Hypothalamus (tissue), 51 donors: ENCODE results near the gene SULT2A1.
A peak's percentile ranks its signal among the peaks of the same experiment; 100 is the strongest.
"Not testable (repeated sequence)": the region's sequence is repeated elsewhere in the genome, so short reads cannot be mapped to it uniquely, and the experiment has no call there.

Source experiments
- DNase-seq, 51 donors: peaks; one replicate each; lab custom pipeline; 2025; lab: John Stamatoyannopoulos, UW

Gene SULT2A1

GRCh38 chr19:47886010-47886559, at the start of gene SULT2A1:
SULT2A1 (minus strand) TSS chr19:47886315; CDS start chr19:47886257, 58 bp downstream.
- no peak for DNase-seq

GRCh38 chr19:47928581-47928980, 42.5 kb upstream of the SULT2A1 start:
- not testable (repeated sequence) for DNase-seq

- DNase-seq, result not testable (repeated sequence)
Measured at GRCh38 chr19:47920107-47920506, 34.0 kb upstream of the SULT2A1 start.

- DNase-seq, result not testable (repeated sequence)
Measured at GRCh38 chr19:47910191-47910590, 24.1 kb upstream of the SULT2A1 start.

- DNase-seq, result not testable (repeated sequence)
Measured at GRCh38 chr19:47909350-47909749, 23.2 kb upstream of the SULT2A1 start.

GRCh38 chr19:47901370-47901769, 15.3 kb upstream of the SULT2A1 start:
- no peak for DNase-seq

GRCh38 chr19:47899335-47899734, 13.2 kb upstream of the SULT2A1 start:
- DNase-seq, result no peak

- no peak for DNase-seq
Measured at GRCh38 chr19:47897861-47898260, 11.7 kb upstream of the SULT2A1 start.

- no peak for DNase-seq
Measured at GRCh38 chr19:47896773-47897172, 10.7 kb upstream of the SULT2A1 start.

- DNase-seq, result no peak
Measured at GRCh38 chr19:47896019-47896418, 9.9 kb upstream of the SULT2A1 start.

- DNase-seq, result no peak
Measured at GRCh38 chr19:47895165-47895782, 9.2 kb upstream of the SULT2A1 start.

GRCh38 chr19:47891923-47892666, 6.0 kb upstream of the SULT2A1 start:
- no peak for DNase-seq

GRCh38 chr19:47891622-47891922, 5.5 kb upstream of the SULT2A1 start:
- no peak for DNase-seq

- DNase-seq, result no peak
Measured at GRCh38 chr19:47890865-47891621, 4.9 kb upstream of the SULT2A1 start.

GRCh38 chr19:47885067-47885463, 1.1 kb downstream of the SULT2A1 start:
- no peak for DNase-seq

GRCh38 chr19:47882890-47883289, 3.2 kb downstream of the SULT2A1 start:
- no peak for DNase-seq

GRCh38 chr19:47881757-47882156, 4.4 kb downstream of the SULT2A1 start:
- no peak for DNase-seq

- DNase-seq, result not testable (repeated sequence)
Measured at GRCh38 chr19:47879385-47879784, 6.7 kb downstream of the SULT2A1 start.

- no peak for DNase-seq
Measured at GRCh38 chr19:47878906-47879305, 7.2 kb downstream of the SULT2A1 start.

- no peak for DNase-seq
Measured at GRCh38 chr19:47865166-47865565, 20.9 kb downstream of the SULT2A1 start.

GRCh38 chr19:47863514-47863936, 22.6 kb downstream of the SULT2A1 start:
- DNase-seq, result peak; percentile 3 to 88 (median 60)
